ENCODE data around the gene ADRA2C. TPM values are rescaled to one million over a fixed set of nuclear protein-coding genes. Genes with fewer than 3 reads are reported as not detected.
"Not testable (repeated sequence)": the region's sequence is repeated elsewhere in the genome, so short reads cannot be mapped to it uniquely, and the experiment has no call there.

The ADRA2C gene
- polyA plus RNA-seq, 1 donor, result 7.2 TPM

- DNase-seq, result no peak
Observed at GRCh38 chr4:3812211-3812934, 46.2 kb downstream of the ADRA2C start.

DNA sequence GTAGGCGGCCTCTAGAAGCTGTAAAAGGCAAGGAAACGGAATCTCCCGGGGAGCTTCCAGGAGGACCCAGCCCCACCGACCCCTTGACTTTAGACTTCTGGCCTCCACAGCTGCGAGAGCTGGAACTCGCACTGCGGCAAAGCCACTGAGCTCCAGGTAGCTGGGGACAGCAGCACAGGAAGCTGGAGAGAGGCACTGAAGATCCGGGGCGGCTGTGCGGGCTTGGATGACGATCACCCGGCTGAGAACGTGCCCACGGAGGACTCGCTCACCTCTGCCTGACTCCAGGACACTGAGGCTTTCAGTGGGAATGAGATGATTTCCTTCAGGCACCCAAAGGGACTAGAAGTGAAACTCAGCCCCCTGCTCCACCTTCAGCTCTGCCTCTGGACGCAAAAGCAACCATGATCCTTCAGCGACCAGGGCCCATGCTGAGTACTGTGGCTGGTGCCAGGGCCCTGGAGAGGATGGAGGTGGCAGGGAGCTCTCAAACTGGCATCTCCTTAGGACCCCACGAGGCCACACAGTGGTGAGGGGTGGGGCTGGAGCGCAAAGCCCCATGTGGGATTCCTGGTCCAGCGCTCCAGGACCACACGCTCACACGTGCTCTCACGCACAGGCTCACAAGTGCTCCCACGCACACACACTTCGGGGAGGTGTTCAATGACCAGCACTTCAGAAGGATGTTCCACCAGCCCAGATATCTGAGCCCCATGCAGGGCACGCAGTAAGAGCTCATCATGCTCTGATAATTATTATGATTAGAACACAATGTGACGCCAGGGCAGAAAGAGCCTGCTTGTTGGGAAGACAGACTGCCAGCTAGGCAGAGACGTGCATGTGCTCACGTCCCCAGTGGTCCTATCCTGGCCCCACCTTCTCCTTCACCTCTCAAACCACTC is 47.2 kb downstream of the ADRA2C start:
- DNase-seq, result no peak

GRCh38 chr4:3814053-3814570 is 47.9 kb downstream of the ADRA2C start:
- DNase-seq, result no peak

GRCh38 chr4:3814838-3815237 is 48.7 kb downstream of the ADRA2C start:
- not testable (repeated sequence) for DNase-seq

DNA sequence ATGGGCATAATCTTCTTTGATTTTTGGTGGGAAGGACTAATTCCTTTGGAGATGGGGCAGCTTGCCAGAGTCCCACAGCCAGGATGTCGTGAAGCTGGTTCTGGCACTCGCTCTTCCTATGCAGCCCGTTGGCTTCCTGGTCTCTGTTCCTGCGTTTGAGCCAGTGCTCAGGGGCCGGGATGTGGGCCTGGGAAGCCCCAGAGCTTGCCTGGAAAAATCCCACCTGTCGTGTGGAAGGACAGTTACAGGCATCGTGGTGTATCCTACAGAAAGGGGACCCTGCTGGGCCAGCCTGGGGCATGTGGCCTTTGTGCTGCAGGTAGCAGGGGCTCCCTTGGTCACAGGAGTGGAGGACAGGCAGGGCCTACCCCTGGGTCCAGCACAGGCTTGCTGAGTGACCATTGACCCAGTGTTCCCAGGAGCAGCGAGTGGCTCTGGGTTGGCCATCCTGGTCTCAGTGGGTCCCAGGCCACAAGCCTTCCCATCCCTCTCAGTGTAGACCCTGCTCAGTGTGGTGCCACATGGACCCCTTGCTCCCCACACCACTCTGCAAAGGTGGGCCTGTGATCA is 50.2 kb downstream of the ADRA2C start:
- no peak for DNase-seq

- DNase-seq, result no peak
Observed at GRCh38 chr4:3816983-3817960, 51.1 kb downstream of the ADRA2C start.

Other genes with a start within 250 kb of the ADRA2C start
- gene LRPAP1, start 234.0 kb upstream of the ADRA2C start, polyA plus RNA-seq (ENCODE audit: insufficient read length), result 182 TPM

Measured in left kidney (tissue), 2 donors.